ENCODE measurements around the gene ADAMTSL1. TPM values are rescaled to one million over a fixed set of nuclear protein-coding genes. Genes with fewer than 3 reads are reported as not detected.

The ADAMTSL1 gene
- total and polyA plus RNA-seq, 2 donors (not counting 3 experiments of a cell fraction or from before 2014, with no cell fraction given): 15.0 to 18.4 TPM

DNA sequence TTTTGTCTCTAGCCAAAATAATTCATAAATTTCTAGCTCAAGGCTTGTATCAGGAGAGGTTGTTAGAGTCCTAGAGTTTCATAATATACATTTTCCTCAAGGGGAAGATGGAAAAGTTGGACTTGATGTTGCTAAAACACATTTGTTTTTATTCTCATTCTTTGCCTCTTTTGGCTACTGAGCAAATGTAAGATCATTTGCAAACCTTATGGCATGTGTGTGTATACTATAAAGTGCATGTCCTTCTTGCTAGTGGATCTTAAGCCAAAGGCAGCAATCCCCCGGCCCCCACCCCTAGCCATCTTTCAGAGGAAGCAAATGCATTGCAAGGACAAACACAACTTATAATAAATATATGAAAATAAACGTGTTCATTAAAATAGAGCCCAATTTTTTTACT is 43.0 kb downstream of the ADAMTSL1 start:
- FAIRE-seq (no peak), DNase-seq (ENCODE audit: low read depth, low spot score) (no peak)
- no peak overlapping the region for H3K4me3 ChIP-seq (replicated peaks in 1 of 3; ENCODE audit: insufficient read depth in 1 of 3, low read depth in 1 of 3, low read length in 3 of 3)
- no peak overlapping the region for H3K27ac ChIP-seq (ENCODE audit: insufficient read depth, low read depth, low read length)
- no peaks in the 10 kb centered on the region for H3K27me3 ChIP-seq (ENCODE audit: control insufficient read depth in 2 of 2, insufficient read depth in 2 of 2, low read length in 2 of 2)
- H3K36me3 ChIP-seq (ENCODE audit: control insufficient read depth in 2 of 2, extremely low read depth in 1 of 2, insufficient read depth in 2 of 2, low read length in 2 of 2): no peaks in the 10 kb centered on the region
- H3K4me1 ChIP-seq (ENCODE audit: control insufficient read depth, extremely low read depth, insufficient read depth, low read length): no peaks in the 10 kb centered on the region
- TF ChIP-seq, protein P1, sequence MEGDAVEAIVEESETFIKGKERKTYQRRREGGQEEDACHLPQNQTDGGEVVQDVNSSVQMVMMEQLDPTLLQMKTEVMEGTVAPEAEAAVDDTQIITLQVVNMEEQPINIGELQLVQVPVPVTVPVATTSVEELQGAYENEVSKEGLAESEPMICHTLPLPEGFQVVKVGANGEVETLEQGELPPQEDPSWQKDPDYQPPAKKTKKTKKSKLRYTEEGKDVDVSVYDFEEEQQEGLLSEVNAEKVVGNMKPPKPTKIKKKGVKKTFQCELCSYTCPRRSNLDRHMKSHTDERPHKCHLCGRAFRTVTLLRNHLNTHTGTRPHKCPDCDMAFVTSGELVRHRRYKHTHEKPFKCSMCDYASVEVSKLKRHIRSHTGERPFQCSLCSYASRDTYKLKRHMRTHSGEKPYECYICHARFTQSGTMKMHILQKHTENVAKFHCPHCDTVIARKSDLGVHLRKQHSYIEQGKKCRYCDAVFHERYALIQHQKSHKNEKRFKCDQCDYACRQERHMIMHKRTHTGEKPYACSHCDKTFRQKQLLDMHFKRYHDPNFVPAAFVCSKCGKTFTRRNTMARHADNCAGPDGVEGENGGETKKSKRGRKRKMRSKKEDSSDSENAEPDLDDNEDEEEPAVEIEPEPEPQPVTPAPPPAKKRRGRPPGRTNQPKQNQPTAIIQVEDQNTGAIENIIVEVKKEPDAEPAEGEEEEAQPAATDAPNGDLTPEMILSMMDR (IDR thresholded peaks at IDR 0.05; ENCODE audit: extremely low read depth in 1 of 2, insufficient read depth in 1 of 2, low read depth in 1 of 2, low read length in 2 of 2): no peak
- TF ChIP-seq GATA2 (IDR thresholded peaks at IDR 0.05; ENCODE audit: insufficient read depth, insufficient read length, low read depth, low read length) (no peak), JUN (IDR thresholded peaks at IDR 0.05; ENCODE audit: borderline replicate concordance, insufficient read depth, insufficient read length, low read depth) (no peak), POLR2AphosphoS5 (IDR thresholded peaks at IDR 0.05; ENCODE audit: insufficient read depth, low read depth, low read length) (no peak), MYC (IDR thresholded peaks at IDR 0.05; ENCODE audit: low read depth, low read length) (no peak), MAX (IDR thresholded peaks at IDR 0.05; ENCODE audit: insufficient read depth, insufficient read length) (no peak), EZH2 (IDR thresholded peaks at IDR 0.05; ENCODE audit: borderline replicate concordance, low read depth, low read length, severe bottlenecking) (no peak), FOS (IDR thresholded peaks at IDR 0.05; ENCODE audit: borderline replicate concordance, insufficient read depth, low read length) (no peak), POLR2A (IDR thresholded peaks at IDR 0.05; ENCODE audit: low read depth, low read length) (no peak)
- H4K20me1 ChIP-seq (replicated peaks; ENCODE audit: control insufficient read depth, extremely low read depth, insufficient read depth, low read length): no peaks in the 10 kb centered on the region
- BruUV-seq (replicated peaks): no TSS peak
- peaks cover 5% of the 10 kb centered on the region for H3K79me2 ChIP-seq (ENCODE audit: control insufficient read depth, insufficient read depth, low read length)
- intact Hi-C loops (cut with micrococcal nuclease): no loop called here
- H3K9me1 ChIP-seq (replicated peaks; ENCODE audit: control insufficient read depth, extremely low read depth, insufficient read depth, low read length): no peaks in the 10 kb centered on the region
- no peak overlapping the region for H2AFZ ChIP-seq (ENCODE audit: low read depth, low read length)
- ChIA-PET POLR2A (no interaction called here), CTCF (no interaction called here)
- H3K4me2 ChIP-seq (ENCODE audit: insufficient read depth, low read length): no peak overlapping the region
- H3K9ac ChIP-seq (replicated peaks; ENCODE audit: extremely low read depth, insufficient read depth, low read length): no peak overlapping the region
- dilution Hi-C loops (cut with MboI; ENCODE audit: extremely low pct_ligation_motif_present, low sequenced_read_pairs): no loop called here
- no peaks in the 10 kb centered on the region for H3K9me3 ChIP-seq (replicated peaks; ENCODE audit: control insufficient read depth, insufficient read depth, low read length)
